ENCODE data around the gene CHST4.
"Not testable (repeated sequence)": the region's sequence is repeated elsewhere in the genome, so short reads cannot be mapped to it uniquely, and the experiment has no call there.

CHST4 gene

GRCh38 chr16:71570144-71570543 is 43.9 kb downstream of the CHST4 start:
- DNase-seq (ENCODE audit: low read depth), result no peak

GRCh38 chr16:71572497-71573116 is 46.4 kb downstream of the CHST4 start:
- DNase-seq (ENCODE audit: low read depth), result no peak

DNA sequence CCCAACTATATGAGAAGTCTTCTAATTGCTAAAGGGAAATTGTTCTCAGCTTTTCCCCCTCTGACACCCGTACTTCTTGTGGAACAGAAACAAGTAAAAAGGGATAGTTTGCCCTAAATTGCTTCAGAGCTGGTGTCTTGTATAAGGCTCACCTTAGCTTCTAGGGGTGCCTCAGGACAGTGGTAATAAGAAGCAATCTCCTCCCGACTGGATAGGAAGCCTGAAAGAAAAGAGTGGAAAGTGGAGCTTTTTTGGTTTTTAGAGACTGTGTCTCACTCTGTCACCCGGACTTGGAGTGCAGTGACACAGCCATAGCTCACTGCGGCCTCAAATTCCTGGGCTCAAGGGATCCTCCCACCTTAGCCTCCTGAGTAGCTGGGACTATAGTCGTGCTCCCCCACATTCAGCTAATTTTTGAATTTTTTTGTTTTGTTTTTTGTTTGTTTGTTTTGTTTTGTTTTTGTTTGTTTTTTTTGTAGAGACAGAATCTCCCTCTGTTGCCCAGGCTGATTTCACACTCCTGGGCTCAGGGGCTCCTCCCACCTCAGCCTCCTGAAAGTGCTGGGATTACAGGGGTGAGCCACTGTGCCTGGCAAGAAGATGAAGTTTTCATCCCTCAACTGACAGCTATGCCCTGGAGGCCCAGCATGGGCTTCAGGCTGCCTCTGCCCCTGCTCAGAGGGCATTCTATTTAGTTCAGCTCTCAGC is 47.3 kb downstream of the CHST4 start:
- no peak for DNase-seq (ENCODE audit: low read depth)

GRCh38 chr16:71574702-71575101 is 48.5 kb downstream of the CHST4 start:
- DNase-seq (ENCODE audit: low read depth), result no peak

- DNase-seq (ENCODE audit: low read depth), result no peak
Measured at GRCh38 chr16:71576971-71577370, 50.7 kb downstream of the CHST4 start, which contains the start of gene TAT. TAT (minus strand) TSS chr16:71577092; CDS start chr16:71576415, 677 bp downstream.

DNA sequence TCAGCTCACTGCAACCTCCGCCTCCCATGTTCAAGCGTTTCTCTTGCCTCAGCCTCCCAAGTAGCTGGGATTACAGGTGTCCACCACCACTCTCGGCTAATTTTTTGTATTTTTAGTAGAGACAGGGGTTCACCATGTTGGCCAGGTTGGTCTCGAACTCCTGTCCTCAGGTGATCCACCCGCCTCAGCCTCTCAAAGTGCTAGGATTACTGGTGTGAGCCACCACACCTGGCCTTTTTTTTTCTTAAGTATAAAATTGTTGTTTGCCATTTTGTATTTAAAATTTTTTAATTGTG is 56.3 kb downstream of the CHST4 start:
- DNase-seq (ENCODE audit: low read depth), result not testable (repeated sequence)

- no peak for DNase-seq (ENCODE audit: low read depth)
Measured at GRCh38 chr16:71584543-71585317, 58.5 kb downstream of the CHST4 start.

- no peak for DNase-seq (ENCODE audit: low read depth)
Measured at GRCh38 chr16:71585318-71585703, 59.1 kb downstream of the CHST4 start.
